Breast epithelium (tissue), 3 donors: ENCODE results near the gene SYNE1.

Experiments
- CTCF ChIP-seq, 3 donors: fragments of 450-650 bp; IDR thresholded peaks; one replicate each; pipeline ENCODE4 v1.5.1; 2016 to 2017; ENCODE audit warnings: antibody characterized with exemption in 3 of 3, mild to moderate bottlenecking in 3 of 3, moderate library complexity in 3 of 3
- POLR2A ChIP-seq: fragments of 450-650 bp; IDR thresholded peaks from one replicate; pipeline ENCODE4 v1.6.1; 2016; ENCODE audit warnings: antibody characterized with exemption, mild to moderate bottlenecking, moderate library complexity

GRCh38 chr6:152329638-152330448 lies 307.3 kb downstream of the SYNE1 start:
- TF ChIP-seq POLR2A (no peak), CTCF (IDR thresholded peaks at IDR 0.05) (no peak)
